ENCODE measurements around the gene GTF2A1L.

- TF ChIP-seq, protein P1, sequence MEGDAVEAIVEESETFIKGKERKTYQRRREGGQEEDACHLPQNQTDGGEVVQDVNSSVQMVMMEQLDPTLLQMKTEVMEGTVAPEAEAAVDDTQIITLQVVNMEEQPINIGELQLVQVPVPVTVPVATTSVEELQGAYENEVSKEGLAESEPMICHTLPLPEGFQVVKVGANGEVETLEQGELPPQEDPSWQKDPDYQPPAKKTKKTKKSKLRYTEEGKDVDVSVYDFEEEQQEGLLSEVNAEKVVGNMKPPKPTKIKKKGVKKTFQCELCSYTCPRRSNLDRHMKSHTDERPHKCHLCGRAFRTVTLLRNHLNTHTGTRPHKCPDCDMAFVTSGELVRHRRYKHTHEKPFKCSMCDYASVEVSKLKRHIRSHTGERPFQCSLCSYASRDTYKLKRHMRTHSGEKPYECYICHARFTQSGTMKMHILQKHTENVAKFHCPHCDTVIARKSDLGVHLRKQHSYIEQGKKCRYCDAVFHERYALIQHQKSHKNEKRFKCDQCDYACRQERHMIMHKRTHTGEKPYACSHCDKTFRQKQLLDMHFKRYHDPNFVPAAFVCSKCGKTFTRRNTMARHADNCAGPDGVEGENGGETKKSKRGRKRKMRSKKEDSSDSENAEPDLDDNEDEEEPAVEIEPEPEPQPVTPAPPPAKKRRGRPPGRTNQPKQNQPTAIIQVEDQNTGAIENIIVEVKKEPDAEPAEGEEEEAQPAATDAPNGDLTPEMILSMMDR (IDR thresholded peaks at IDR 0.05 in 4 of 5, conservative IDR thresholded peaks at IDR 0.05 in 1 of 5), result no peak
- TF ChIP-seq POLR2A (IDR thresholded peaks at IDR 0.05), result no peak
Observed at GRCh38 chr2:48711343-48711742, 93.7 kb downstream of the GTF2A1L start.

Data from gastrocnemius medialis (tissue), 4 donors.